A549 treated with GW870086 at 1 μM for 4 hours (cell line): ENCODE measurements around the gene GPATCH2. TPM values are rescaled to one million over a fixed set of nuclear protein-coding genes. Genes with fewer than 3 reads are reported as not detected.

Experiments used
- total RNA-seq: library from RNA; stranded (reverse); fragments of 200-300 nt; extraction: Qiagen RNA extraction; gene quantifications from 5 replicates; pipeline ENCODE4 v1.2.3, GENCODE V29; 2022; ENCODE audit warnings: low read depth

The GPATCH2 gene
- 6.1 to 9.7 TPM (median 8.6 TPM) in 5 replicates for total RNA-seq

GRCh38 chr1:217630711-217631591 lies at the start of gene GPATCH2, which contains the start of gene SPATA17:
TSS of gene GPATCH2 (minus strand) at chr1:217631090. CDS start at chr1:217630971, 119 bp downstream.
TSS of gene SPATA17 (plus strand) at chr1:217631344. CDS start at chr1:217631379, 35 bp downstream.

Other genes with a start within 250 kb of the GPATCH2 start
- 2.4 to 3.5 TPM (median 2.5 TPM) in 5 replicates for gene SPATA17, start 254 bp upstream of the GPATCH2 start, total RNA-seq